Measurements from ENCODE around the gene LAPTM5. TPM values are rescaled to one million over a fixed set of nuclear protein-coding genes. Genes with fewer than 3 reads are reported as not detected.

Gene LAPTM5
- total and polyA plus RNA-seq, 2 of the 8 experiments (the other 6 are each of a cell fraction or from before 2014, with no cell fraction given) = 0.37 to 1.4 TPM

DNA sequence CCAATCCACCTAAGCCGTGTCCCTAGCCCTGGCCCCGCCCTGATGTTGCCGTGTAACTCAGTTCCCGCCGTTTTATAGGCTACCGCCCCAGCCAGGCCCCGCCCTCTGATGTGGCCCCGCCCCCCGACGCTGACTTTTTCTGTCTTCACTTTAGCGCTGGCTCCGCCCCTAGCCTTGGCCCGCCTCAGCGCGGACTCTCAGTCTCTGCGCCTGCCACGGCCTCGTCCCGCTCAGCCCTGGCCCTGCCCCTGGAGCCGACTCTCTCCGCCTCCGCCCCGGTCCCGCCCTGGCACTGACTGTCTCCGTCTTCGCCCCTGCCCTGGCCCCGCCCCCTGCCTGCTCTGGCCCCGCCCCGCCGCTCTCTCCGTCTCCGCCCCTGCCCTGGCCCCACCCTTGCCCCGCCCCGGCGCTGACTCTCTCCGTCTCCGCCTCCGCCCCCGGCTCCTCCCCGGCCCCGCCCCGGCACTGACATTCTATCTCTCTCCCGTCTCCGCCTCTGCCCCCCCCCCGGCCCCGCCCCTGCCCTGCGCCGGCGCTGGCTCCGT lies 39.4 kb downstream of the LAPTM5 start (continued):
- TF ChIP-seq, protein P1, sequence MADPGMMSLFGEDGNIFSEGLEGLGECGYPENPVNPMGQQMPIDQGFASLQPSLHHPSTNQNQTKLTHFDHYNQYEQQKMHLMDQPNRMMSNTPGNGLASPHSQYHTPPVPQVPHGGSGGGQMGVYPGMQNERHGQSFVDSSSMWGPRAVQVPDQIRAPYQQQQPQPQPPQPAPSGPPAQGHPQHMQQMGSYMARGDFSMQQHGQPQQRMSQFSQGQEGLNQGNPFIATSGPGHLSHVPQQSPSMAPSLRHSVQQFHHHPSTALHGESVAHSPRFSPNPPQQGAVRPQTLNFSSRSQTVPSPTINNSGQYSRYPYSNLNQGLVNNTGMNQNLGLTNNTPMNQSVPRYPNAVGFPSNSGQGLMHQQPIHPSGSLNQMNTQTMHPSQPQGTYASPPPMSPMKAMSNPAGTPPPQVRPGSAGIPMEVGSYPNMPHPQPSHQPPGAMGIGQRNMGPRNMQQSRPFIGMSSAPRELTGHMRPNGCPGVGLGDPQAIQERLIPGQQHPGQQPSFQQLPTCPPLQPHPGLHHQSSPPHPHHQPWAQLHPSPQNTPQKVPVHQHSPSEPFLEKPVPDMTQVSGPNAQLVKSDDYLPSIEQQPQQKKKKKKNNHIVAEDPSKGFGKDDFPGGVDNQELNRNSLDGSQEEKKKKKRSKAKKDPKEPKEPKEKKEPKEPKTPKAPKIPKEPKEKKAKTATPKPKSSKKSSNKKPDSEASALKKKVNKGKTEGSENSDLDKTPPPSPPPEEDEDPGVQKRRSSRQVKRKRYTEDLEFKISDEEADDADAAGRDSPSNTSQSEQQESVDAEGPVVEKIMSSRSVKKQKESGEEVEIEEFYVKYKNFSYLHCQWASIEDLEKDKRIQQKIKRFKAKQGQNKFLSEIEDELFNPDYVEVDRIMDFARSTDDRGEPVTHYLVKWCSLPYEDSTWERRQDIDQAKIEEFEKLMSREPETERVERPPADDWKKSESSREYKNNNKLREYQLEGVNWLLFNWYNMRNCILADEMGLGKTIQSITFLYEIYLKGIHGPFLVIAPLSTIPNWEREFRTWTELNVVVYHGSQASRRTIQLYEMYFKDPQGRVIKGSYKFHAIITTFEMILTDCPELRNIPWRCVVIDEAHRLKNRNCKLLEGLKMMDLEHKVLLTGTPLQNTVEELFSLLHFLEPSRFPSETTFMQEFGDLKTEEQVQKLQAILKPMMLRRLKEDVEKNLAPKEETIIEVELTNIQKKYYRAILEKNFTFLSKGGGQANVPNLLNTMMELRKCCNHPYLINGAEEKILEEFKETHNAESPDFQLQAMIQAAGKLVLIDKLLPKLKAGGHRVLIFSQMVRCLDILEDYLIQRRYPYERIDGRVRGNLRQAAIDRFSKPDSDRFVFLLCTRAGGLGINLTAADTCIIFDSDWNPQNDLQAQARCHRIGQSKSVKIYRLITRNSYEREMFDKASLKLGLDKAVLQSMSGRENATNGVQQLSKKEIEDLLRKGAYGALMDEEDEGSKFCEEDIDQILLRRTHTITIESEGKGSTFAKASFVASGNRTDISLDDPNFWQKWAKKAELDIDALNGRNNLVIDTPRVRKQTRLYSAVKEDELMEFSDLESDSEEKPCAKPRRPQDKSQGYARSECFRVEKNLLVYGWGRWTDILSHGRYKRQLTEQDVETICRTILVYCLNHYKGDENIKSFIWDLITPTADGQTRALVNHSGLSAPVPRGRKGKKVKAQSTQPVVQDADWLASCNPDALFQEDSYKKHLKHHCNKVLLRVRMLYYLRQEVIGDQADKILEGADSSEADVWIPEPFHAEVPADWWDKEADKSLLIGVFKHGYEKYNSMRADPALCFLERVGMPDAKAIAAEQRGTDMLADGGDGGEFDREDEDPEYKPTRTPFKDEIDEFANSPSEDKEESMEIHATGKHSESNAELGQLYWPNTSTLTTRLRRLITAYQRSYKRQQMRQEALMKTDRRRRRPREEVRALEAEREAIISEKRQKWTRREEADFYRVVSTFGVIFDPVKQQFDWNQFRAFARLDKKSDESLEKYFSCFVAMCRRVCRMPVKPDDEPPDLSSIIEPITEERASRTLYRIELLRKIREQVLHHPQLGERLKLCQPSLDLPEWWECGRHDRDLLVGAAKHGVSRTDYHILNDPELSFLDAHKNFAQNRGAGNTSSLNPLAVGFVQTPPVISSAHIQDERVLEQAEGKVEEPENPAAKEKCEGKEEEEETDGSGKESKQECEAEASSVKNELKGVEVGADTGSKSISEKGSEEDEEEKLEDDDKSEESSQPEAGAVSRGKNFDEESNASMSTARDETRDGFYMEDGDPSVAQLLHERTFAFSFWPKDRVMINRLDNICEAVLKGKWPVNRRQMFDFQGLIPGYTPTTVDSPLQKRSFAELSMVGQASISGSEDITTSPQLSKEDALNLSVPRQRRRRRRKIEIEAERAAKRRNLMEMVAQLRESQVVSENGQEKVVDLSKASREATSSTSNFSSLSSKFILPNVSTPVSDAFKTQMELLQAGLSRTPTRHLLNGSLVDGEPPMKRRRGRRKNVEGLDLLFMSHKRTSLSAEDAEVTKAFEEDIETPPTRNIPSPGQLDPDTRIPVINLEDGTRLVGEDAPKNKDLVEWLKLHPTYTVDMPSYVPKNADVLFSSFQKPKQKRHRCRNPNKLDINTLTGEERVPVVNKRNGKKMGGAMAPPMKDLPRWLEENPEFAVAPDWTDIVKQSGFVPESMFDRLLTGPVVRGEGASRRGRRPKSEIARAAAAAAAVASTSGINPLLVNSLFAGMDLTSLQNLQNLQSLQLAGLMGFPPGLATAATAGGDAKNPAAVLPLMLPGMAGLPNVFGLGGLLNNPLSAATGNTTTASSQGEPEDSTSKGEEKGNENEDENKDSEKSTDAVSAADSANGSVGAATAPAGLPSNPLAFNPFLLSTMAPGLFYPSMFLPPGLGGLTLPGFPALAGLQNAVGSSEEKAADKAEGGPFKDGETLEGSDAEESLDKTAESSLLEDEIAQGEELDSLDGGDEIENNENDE (IDR thresholded peaks at IDR 0.05; ENCODE audit: insufficient replicate concordance, low read length) = no peak
- TF ChIP-seq ASH2L (IDR thresholded peaks at IDR 0.05; ENCODE audit: low read length) (no peak), KDM1A (IDR thresholded peaks at IDR 0.05; ENCODE audit: borderline replicate concordance, low read length) (no peak), BACH1 (IDR thresholded peaks at IDR 0.05; ENCODE audit: low read length) (no peak), CREB1 (IDR thresholded peaks at IDR 0.05) (0 out of 2 replicates have a peak, but pooled peaks have one; percentile 38), SP1 (IDR thresholded peaks at IDR 0.05; ENCODE audit: low read depth, low read length) (peak; percentile 62; the same call in 1 of the 2 replicates), BCL11A (IDR thresholded peaks at IDR 0.05; ENCODE audit: low read depth in 2 of 2, low read length in 2 of 2) (no peak)
- TF ChIP-seq, protein P2, sequence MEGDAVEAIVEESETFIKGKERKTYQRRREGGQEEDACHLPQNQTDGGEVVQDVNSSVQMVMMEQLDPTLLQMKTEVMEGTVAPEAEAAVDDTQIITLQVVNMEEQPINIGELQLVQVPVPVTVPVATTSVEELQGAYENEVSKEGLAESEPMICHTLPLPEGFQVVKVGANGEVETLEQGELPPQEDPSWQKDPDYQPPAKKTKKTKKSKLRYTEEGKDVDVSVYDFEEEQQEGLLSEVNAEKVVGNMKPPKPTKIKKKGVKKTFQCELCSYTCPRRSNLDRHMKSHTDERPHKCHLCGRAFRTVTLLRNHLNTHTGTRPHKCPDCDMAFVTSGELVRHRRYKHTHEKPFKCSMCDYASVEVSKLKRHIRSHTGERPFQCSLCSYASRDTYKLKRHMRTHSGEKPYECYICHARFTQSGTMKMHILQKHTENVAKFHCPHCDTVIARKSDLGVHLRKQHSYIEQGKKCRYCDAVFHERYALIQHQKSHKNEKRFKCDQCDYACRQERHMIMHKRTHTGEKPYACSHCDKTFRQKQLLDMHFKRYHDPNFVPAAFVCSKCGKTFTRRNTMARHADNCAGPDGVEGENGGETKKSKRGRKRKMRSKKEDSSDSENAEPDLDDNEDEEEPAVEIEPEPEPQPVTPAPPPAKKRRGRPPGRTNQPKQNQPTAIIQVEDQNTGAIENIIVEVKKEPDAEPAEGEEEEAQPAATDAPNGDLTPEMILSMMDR (IDR thresholded peaks at IDR 0.05; ENCODE audit: control extremely low read depth in 1 of 3, insufficient read depth in 1 of 3, low read depth in 1 of 3, low read length in 3 of 3) = no peak
- TF ChIP-seq, protein P3, sequence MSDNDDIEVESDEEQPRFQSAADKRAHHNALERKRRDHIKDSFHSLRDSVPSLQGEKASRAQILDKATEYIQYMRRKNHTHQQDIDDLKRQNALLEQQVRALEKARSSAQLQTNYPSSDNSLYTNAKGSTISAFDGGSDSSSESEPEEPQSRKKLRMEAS (IDR thresholded peaks at IDR 0.05) = no peak
